ENCODE results near the gene RIN2. TPM values are rescaled to one million over a fixed set of nuclear protein-coding genes. Genes with fewer than 3 reads are reported as not detected.

Gene RIN2
- total and polyA plus RNA-seq, 2 of the 13 experiments (the other 11 are each of a cell fraction or from before 2014, with no cell fraction given) = 2.5 to 5.1 TPM

- Histone ChIP-seq H3K9ac (ENCODE audit: insufficient read depth, low read depth, low read length) (no peak overlapping the region), H3K36me3 (replicated peaks in 1 of 2; ENCODE audit: control insufficient read depth in 1 of 2, insufficient read depth in 2 of 2, low read length in 2 of 2) (no peaks in the 10 kb centered on the region), H3K9me3 (ENCODE audit: low read length) (no peaks in the 10 kb centered on the region), H3K4me2 (ENCODE audit: low read depth, low read length) (no peak overlapping the region), H4K20me1 (ENCODE audit: insufficient read depth, low read length) (no peaks in the 10 kb centered on the region), H3K27ac (ENCODE audit: extremely low read length, insufficient read depth, low read length) (no peak overlapping the region), H2AFZ (ENCODE audit: low read length) (no peak overlapping the region), H3K4me1 (ENCODE audit: insufficient read depth, low read length) (peaks cover 41% of the 10 kb centered on the region), H3K27me3 (ENCODE audit: control insufficient read depth in 1 of 2, insufficient read depth in 2 of 2, low read length in 2 of 2) (peaks cover 0 to 21% of the 10 kb centered on the region in 2 experiments; a peak in 2 of 5 replicates), H3K79me2 (ENCODE audit: insufficient read depth, low read length) (no peaks in the 10 kb centered on the region), H3K4me3 (replicated peaks in 1 of 3; ENCODE audit: insufficient read depth in 1 of 3, low read depth in 2 of 3, low read length in 3 of 3) (no peak overlapping the region)
- CTCF ChIA-PET (ENCODE audit: low intra/inter-chr PET ratio, low total read pairs) = no interaction called here
- WGBS (ENCODE audit: low lambda C conversion rate) = 75% methylated on average over 2 of the region's 2 CpGs
- DNase-seq (ENCODE audit: low spot score) = no peak
- intact Hi-C loops (cut with micrococcal nuclease; ENCODE audit: unreplicated experiment) = no loop called here
- FAIRE-seq = no peak
- no TSS peak for BruUV-seq (replicated peaks)
- POLR2A ChIA-PET = no interaction called here
- in situ Hi-C loops (cut with HindIII; ENCODE audit: extremely low pct_ligation_motif_present, low pct_unique_long_range_greater_than_20kb) = no loop called here
- no peak for ATAC-seq
- TF ChIP-seq WIZ (CRISPR knock-in tag; IDR thresholded peaks at IDR 0.05) = no peak
- TF ChIP-seq ARID3A (IDR thresholded peaks at IDR 0.05; ENCODE audit: low read depth, low read length) = no peak
- TF ChIP-seq BRCA1 (CRISPR knock-in tag; IDR thresholded peaks at IDR 0.05) = no peak
- no peak for TF ChIP-seq HNF4A (CRISPR knock-in tag; IDR thresholded peaks at IDR 0.05)
- no peak for TF ChIP-seq ZFP36L1 (CRISPR knock-in tag; IDR thresholded peaks at IDR 0.05)
- TF ChIP-seq ADNP (CRISPR knock-in tag; IDR thresholded peaks at IDR 0.05) = no peak
- TF ChIP-seq ZNF83 (CRISPR knock-in tag; IDR thresholded peaks at IDR 0.05; ENCODE audit: borderline replicate concordance) = no peak
- TF ChIP-seq PLSCR1 (CRISPR knock-in tag; IDR thresholded peaks at IDR 0.05; ENCODE audit: borderline replicate concordance) = no peak
- no peak for TF ChIP-seq ZBTB2 (CRISPR knock-in tag; IDR thresholded peaks at IDR 0.05; ENCODE audit: low read depth)
- no peak for TF ChIP-seq ZNF142 (CRISPR knock-in tag; IDR thresholded peaks at IDR 0.05)
- no peak for TF ChIP-seq MAF1 (CRISPR knock-in tag; IDR thresholded peaks at IDR 0.05; ENCODE audit: borderline replicate concordance)
- no peak for TF ChIP-seq ZNF7 (CRISPR knock-in tag; IDR thresholded peaks at IDR 0.05)
- TF ChIP-seq ZIK1 (CRISPR knock-in tag; IDR thresholded peaks at IDR 0.05; ENCODE audit: borderline replicate concordance, low read depth) = no peak
- TF ChIP-seq FOXM1 (CRISPR knock-in tag; IDR thresholded peaks at IDR 0.05) = no peak
- no peak for TF ChIP-seq MBNL3 (CRISPR knock-in tag; conservative IDR thresholded peaks at IDR 0.05)
- TF ChIP-seq ZNF720 (CRISPR knock-in tag; IDR thresholded peaks at IDR 0.05) = no peak
- TF ChIP-seq ZFP36L2 (CRISPR knock-in tag; IDR thresholded peaks at IDR 0.05) = no peak
Measured at GRCh38 chr20:19761841-19762240, 3.8 kb downstream of the RIN2 start.

All from HepG2 (cell line).